Regular cardiac myocyte (primary cell): ENCODE results near the gene MTHFR. TPM values are rescaled to one million over a fixed set of nuclear protein-coding genes. Genes with fewer than 3 reads are reported as not detected.

Experiments
- total RNA-seq: library from RNA; depleted of rRNA; stranded (reverse); fragments of >200 nt; gene quantifications from 2 replicates; pipeline ENCODE4 v1.2.3, GENCODE V29; 2014

Gene MTHFR
- total RNA-seq, result 14.6 and 25.7 TPM in 2 replicates

DNA sequence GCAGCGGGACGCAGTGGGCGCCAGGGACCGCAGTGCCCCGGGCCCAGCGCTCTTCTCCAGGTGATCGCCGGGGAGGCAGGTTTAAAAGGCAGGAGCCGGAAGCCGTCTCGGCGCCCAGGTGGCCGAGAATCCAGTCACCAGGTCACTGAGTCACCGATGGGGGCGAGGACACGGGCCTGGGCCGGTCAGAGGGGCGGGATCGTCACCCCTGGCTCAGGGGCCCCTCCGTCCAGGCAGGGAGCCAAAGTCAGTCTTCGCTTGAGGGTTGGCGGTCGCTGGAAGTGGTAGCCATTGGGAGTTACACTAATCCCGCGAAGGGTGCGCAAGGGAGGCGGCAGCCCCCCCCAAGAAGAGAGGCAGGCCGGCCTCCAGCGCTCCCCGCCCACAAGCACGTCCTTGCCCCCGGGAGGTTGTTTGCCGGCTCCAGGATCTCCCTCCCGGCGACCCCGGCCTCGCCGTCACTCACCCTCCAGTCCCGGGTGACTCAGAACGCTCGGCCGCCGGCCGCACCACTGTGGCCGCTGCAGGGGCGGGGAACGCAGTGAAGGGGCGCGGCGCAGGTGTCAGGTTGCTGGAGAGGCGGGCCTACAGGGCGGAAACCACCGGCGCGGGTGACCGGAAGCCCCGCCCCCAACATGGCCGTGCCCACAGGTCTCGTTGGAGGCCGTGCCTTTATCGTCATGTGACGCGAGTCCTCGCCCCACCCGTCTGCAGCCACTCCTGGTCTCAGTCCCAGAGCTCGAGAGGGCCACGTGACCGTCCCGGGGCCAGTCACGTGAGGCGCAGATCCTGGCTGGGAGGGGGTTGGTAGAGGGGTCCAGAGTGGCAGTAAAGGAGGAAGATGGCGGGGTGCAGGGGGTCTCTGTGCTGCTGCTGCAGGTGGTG lies at the start of gene MTHFR, which contains the start of gene CLCN6:
Gene MTHFR, minus strand, starts transcription at position 543 of the 885 bp plus-strand sequence. CDS start 2,848 bp downstream, outside the sequence.
Gene CLCN6, plus strand, starts transcription at position 770 of the 885 bp plus-strand sequence. Its CDS starts 72 bp downstream, at position 842.

GRCh38 chr1:11847667-11848372 lies 42.1 kb upstream of the MTHFR start, which contains the start of gene NPPA:
TSS of gene NPPA (minus strand) at chr1:11847783. CDS start at chr1:11847684, 99 bp downstream.

DNA sequence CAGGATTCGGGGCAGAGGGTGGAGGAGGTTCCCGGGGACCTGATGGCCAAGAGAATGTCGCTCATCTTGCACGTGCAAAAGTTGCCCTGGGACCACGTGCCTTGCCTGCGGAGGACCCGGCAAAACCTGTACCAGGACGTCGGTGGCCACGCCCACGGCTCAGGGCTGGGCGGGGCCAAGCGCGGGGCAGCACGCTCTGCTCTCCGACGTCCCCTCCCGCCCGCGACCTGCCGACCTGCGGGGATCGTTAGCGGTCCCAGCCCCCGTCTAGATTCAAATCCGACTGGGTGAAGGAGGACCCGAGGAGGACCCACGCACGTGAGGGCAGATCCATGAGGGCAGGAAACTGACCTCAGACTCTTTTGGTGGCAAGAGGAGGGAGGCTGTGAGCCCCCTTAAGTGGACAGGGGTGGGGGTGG lies 43.8 kb downstream of the MTHFR start, which contains the start of gene C1orf167:
Gene C1orf167, plus strand, starts transcription at position 206 of the 419 bp plus-strand sequence. CDS start 2,208 bp downstream, outside the sequence.

DNA sequence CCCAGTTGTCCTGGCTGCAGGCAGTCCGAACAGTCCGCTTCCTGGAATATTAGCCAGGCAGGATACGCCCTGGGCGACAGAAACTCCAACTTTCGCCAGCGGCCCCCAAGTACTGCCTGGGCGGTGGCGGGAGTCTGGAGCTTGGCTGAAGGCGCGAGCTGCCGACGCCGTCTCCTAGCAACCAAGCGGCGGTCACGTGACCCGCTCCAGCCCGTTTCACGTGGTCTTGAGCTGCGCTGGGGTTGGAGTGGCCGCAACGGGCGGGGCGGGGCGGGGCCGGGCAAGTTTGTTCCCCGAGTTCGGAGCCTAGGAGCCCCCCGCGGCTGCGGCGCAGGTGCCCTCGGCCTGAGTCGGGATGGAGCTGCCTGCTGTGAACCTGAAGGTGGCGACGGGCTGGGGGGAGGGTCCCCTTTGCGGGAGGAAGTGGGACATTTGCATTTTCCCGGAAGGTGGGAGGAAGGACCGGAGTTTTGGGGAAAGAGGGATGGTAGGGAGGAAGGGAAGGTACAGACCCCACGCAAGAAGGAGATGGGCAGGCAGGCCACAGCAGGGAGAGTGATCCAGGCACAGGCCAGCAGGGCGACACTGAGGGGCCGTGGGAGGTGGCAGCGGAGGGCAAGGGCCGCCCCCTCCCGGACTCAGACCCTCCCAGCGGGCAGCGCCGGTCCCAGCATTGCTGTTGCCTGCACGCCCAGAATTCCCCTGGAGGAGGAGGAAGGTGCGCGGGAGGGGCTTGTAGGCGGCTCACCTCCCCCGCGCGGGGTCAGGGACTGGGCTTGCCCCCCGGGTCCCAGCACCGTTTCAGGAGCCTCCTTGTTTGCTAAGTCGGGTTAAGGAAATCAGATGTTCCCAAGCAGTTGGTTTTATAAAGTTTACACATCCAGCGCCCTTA lies 69.7 kb downstream of the MTHFR start, which contains the start of gene AGTRAP:
Gene AGTRAP, plus strand, starts transcription at position 283 of the 892 bp plus-strand sequence. Its CDS starts 73 bp downstream, at position 356.

Other genes starting within 250 kb of the MTHFR start
- 0.19 and 1.4 TPM in 2 replicates for gene FBXO2, start 151.5 kb downstream of the MTHFR start, total RNA-seq
- 7.7 and 14.4 TPM in 2 replicates for gene FBXO44, start 151.1 kb downstream of the MTHFR start, total RNA-seq
- 1.3 and 2.5 TPM in 2 replicates for gene FBXO6, start 141.8 kb downstream of the MTHFR start, total RNA-seq
- 26.2 and 32.4 TPM in 2 replicates for gene MAD2L2, start 124.8 kb downstream of the MTHFR start, total RNA-seq
- 0.56 and 0.77 TPM in 2 replicates for gene DRAXIN, start 114.3 kb downstream of the MTHFR start, total RNA-seq
- gene AGTRAP, start 69.8 kb downstream of the MTHFR start, total RNA-seq, result 38.0 and 58.3 TPM in 2 replicates
- gene C1orf167, start 43.8 kb downstream of the MTHFR start, total RNA-seq, result not detected in 2 replicates
- 5.0 and 12.1 TPM in 2 replicates for gene CLCN6, start 227 bp upstream of the MTHFR start, total RNA-seq
- gene NPPA, start 41.8 kb upstream of the MTHFR start, total RNA-seq, result 0.19 TPM in 1 of 2 replicates, not detected in the other
- 11.5 and 45.9 TPM in 2 replicates for gene NPPB, start 53.0 kb upstream of the MTHFR start, total RNA-seq
- 67.7 and 109 TPM in 2 replicates for gene KIAA2013, start 120.5 kb upstream of the MTHFR start, total RNA-seq
- 626 and 996 TPM in 2 replicates for gene PLOD1, start 128.8 kb upstream of the MTHFR start, total RNA-seq
- gene MFN2, start 174.5 kb upstream of the MTHFR start, total RNA-seq, result 51.6 and 92.6 TPM in 2 replicates
- gene MIIP, start 213.5 kb upstream of the MTHFR start, total RNA-seq, result 20.7 and 30.4 TPM in 2 replicates